ENCODE data around the gene ANKRD12. TPM values are rescaled to one million over a fixed set of nuclear protein-coding genes. Genes with fewer than 3 reads are reported as not detected.

The ANKRD12 gene
- total and polyA plus RNA-seq, 4 donors, result 2.7 to 59.7 (median 17.3) TPM

- H3K36me3 ChIP-seq (ENCODE audit: control insufficient read depth in 4 of 4, insufficient read depth in 3 of 4, low read depth in 1 of 4, low read length in 3 of 4), result no peaks in the 10 kb centered on the region
- DNase-seq (ENCODE audit: low spot score), result no peak
- H3K9me3 ChIP-seq (ENCODE audit: control insufficient read depth in 4 of 4, low read length in 3 of 4), result no peaks in the 10 kb centered on the region
- peak overlapping the region; percentile 95 to 99 for H3K27ac ChIP-seq (ENCODE audit: low read depth in 1 of 2, low read length in 2 of 2)
- H3K27me3 ChIP-seq (ENCODE audit: control insufficient read depth in 4 of 4, insufficient read depth in 4 of 4, low read length in 3 of 4), result no peaks in the 10 kb centered on the region
- peak overlapping the region; percentile 99 to 100 for H3K9ac ChIP-seq (ENCODE audit: low read depth in 1 of 2, low read length in 2 of 2)
- H3K4me1 ChIP-seq (ENCODE audit: control insufficient read depth in 4 of 4, insufficient read depth in 4 of 4, low read length in 3 of 4), result peaks cover 8 to 47% (median 28%) of the 10 kb centered on the region in 4 donors
- peak overlapping the region; percentile 61 to 98 (median 94) for H3K4me3 ChIP-seq (ENCODE audit: low read depth in 1 of 3, low read length in 3 of 3)
- under 1% methylated on average over 4 of the region's 4 CpGs for WGBS
- TF ChIP-seq ZBTB33 (IDR thresholded peaks at IDR 0.05) (no peak), HNF4A (conservative IDR thresholded peaks at IDR 0.05) (peak in 1 of 2 donors; percentile 8), MAX (IDR thresholded peaks at IDR 0.05) (no peak), FOXA1 (IDR thresholded peaks at IDR 0.05) (no peak), YY1 (IDR thresholded peaks at IDR 0.05) (no peak), RAD21 (IDR thresholded peaks at IDR 0.05) (peak; percentile 53 to 70), GABPA (IDR thresholded peaks at IDR 0.05 in 1 of 2, conservative IDR thresholded peaks at IDR 0.05 in 1 of 2) (no peak), EGR1 (IDR thresholded peaks at IDR 0.05; ENCODE audit: low read depth in 2 of 2) (no peak), TAF1 (conservative IDR thresholded peaks at IDR 0.05) (peak; percentile 18), HNF4G (IDR thresholded peaks at IDR 0.05) (no peak), NR2F2 (IDR thresholded peaks at IDR 0.05) (no peak), REST (IDR thresholded peaks at IDR 0.05) (peak; percentile 12), SP1 (IDR thresholded peaks at IDR 0.05) (no peak), CTCF (IDR thresholded peaks at IDR 0.05; ENCODE audit: low read depth, low read length, missing input control) (no peak), RXRA (IDR thresholded peaks at IDR 0.05) (peak; percentile 27 to 34), JUND (IDR thresholded peaks at IDR 0.05) (no peak), ATF3 (IDR thresholded peaks at IDR 0.05) (no peak), FOXA2 (IDR thresholded peaks at IDR 0.05) (peak; percentile 23)
These were observed 33.2 kb upstream of the ANKRD12 start for GRCh38 chr18:9103376-9103873.

Data from liver (tissue), 9 donors.